ENCODE data around the gene CTRB1.
"Not testable (repeated sequence)": the region's sequence is repeated elsewhere in the genome, so short reads cannot be mapped to it uniquely, and the experiment has no call there.

CTRB1 gene

GRCh38 chr16:75241955-75242354 lies 23.2 kb downstream of the CTRB1 start:
- DNase-seq (ENCODE audit: low spot score) = no peak

- not testable (repeated sequence) for DNase-seq (ENCODE audit: low spot score)
Measured at GRCh38 chr16:75242436-75243078, 23.8 kb downstream of the CTRB1 start.

GRCh38 chr16:75243667-75244224 lies 25.0 kb downstream of the CTRB1 start:
- no peak for DNase-seq (ENCODE audit: low spot score)

- no peak for DNase-seq (ENCODE audit: low spot score)
Measured at GRCh38 chr16:75244225-75244809, 25.5 kb downstream of the CTRB1 start.

- no peak for DNase-seq (ENCODE audit: low spot score)
Measured at GRCh38 chr16:75244844-75245758, 26.3 kb downstream of the CTRB1 start.

- DNase-seq (ENCODE audit: low spot score) = no peak
Measured at GRCh38 chr16:75246504-75247205, 27.9 kb downstream of the CTRB1 start.

- no peak for DNase-seq (ENCODE audit: low spot score)
Measured at GRCh38 chr16:75247249-75247648, 28.5 kb downstream of the CTRB1 start.

GRCh38 chr16:75248142-75248535 lies 29.4 kb downstream of the CTRB1 start:
- no peak for DNase-seq (ENCODE audit: low spot score)

GRCh38 chr16:75248536-75249380 lies 30.0 kb downstream of the CTRB1 start:
- DNase-seq (ENCODE audit: low spot score) = no peak

GRCh38 chr16:75249441-75249840 lies 30.7 kb downstream of the CTRB1 start:
- DNase-seq (ENCODE audit: low spot score) = no peak

- DNase-seq (ENCODE audit: low spot score) = no peak
Measured at GRCh38 chr16:75250089-75250808, 31.5 kb downstream of the CTRB1 start.

GRCh38 chr16:75250809-75251279 lies 32.1 kb downstream of the CTRB1 start:
- no peak for DNase-seq (ENCODE audit: low spot score)

- no peak for DNase-seq (ENCODE audit: low spot score)
Measured at GRCh38 chr16:75251280-75252048, 32.7 kb downstream of the CTRB1 start, which contains the start of gene BCAR1. Gene BCAR1, minus strand, starts transcription at chr16:75251624. Its CDS starts 142 bp downstream, at chr16:75251482.

GRCh38 chr16:75252049-75252864 lies 33.5 kb downstream of the CTRB1 start:
- DNase-seq (ENCODE audit: low spot score) = no peak

- no peak for DNase-seq (ENCODE audit: low spot score)
Measured at GRCh38 chr16:75252946-75253911, 34.4 kb downstream of the CTRB1 start.

GRCh38 chr16:75254359-75254837 lies 35.6 kb downstream of the CTRB1 start:
- no peak for DNase-seq (ENCODE audit: low spot score)

GRCh38 chr16:75256059-75256571 lies 37.3 kb downstream of the CTRB1 start:
- DNase-seq (ENCODE audit: low spot score) = no peak
